HG03520 (cell line): ENCODE results near the gene OR11G2.
"Not testable (repeated sequence)": the region's sequence is repeated elsewhere in the genome, so short reads cannot be mapped to it uniquely, and the experiment has no call there.

Experiments used
- ATAC-seq: cut with Tn5 transposase; IDR thresholded peaks from one replicate; pipeline ENCODE4 v1.9.1; 2021; ENCODE audit warnings: mild to moderate bottlenecking, moderate library complexity; ENCODE audit not compliant: unreplicated experiment

Gene OR11G2

GRCh38 chr14:20219033-20219432, 28.3 kb downstream of the OR11G2 start:
- ATAC-seq, result no peak

DNA sequence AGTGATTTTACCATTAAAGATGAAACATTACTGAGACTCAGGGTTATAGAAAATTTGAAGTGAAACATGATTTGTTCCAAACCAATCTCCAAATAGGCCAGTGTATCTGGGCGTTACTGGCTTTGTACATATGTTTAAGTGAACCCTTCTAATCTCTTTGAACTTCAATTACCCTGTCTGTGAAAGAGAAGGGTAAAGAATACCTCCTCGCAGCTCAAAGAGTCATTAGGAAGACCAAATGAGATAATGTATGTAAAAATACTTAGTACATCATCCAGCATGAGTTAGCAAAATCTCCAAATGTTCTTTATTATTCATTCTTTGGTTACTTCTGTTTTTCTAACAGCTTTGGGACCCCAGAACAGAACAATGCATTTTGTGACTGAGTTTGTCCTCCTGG, 32.7 kb downstream of the OR11G2 start, which contains the start of gene OR11H6:
Gene OR11H6, plus strand, starts transcription at position 301 of the 400 bp plus-strand sequence. Its CDS starts 0 bp downstream, at position 301.
- no peak for ATAC-seq

- ATAC-seq, result no peak
These were observed 38.0 kb downstream of the OR11G2 start, which contains the start of gene OR11H7 for GRCh38 chr14:20228681-20229080. Gene OR11H7 (plus strand): TSS chr14:20228981.

DNA sequence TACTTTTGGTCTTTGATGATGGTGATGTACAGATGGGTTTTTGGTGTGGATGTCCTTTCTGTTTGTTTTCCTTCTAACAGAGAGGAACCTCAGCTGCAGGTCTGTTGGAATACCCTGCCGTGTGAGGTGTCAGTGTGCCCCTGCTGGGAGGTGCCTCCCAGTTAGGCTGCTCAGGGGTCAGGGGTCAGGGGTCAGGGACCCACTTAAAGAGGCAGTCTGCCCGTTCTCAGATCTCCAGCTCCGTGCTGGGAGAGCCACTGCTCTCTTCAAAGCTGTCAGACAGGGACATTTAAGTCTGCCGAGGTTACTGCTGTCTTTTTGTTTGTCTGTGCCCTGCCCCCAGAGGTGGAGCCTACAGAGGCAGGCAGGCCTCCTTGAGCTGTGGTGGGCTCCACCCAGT, 44.7 kb downstream of the OR11G2 start:
- ATAC-seq, result not testable (repeated sequence)

DNA sequence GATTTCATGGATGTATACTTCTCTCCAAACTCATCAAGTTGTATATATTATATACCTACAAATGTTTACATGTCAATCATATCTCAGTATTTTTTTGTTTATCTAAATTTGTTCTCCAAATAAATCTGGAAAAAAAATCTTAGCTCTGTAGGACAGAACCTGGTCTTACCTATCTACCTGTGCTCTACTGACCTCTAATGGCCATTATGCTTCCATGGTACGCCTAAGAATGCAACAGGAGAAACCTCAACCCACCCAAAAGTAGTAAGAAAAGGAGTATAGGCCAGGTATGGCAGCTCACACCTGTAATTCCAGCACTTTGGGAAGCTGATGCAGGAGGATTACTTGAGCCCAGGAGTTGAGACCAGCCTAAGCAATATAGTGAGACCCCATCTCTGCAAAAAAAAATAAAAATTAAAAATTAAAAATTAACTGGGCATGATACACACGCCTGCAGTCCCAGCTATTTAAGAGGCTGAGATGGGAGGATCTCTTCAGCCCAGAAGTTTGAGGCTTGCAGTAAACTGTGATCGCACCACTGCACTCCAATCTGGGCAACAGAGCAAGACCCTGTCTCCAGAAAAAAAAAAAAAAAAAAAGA, 57.0 kb downstream of the OR11G2 start:
- no peak for ATAC-seq
